Memory B cell (primary cell): Measurements from ENCODE around the gene SLC25A40.
A peak's percentile ranks its signal among the peaks of the same experiment; 100 is the strongest.
"Not testable (repeated sequence)": the region's sequence is repeated elsewhere in the genome, so short reads cannot be mapped to it uniquely, and the experiment has no call there.

Experiments
- ATAC-seq: fragments of 150-1000 bp; cut with Tn5 transposase; 2 replicates; pipeline ENCODE4 v1.10.0; 2021; ENCODE audit warnings: low read depth, mild to moderate bottlenecking, moderate library complexity
- DNase-seq, 2 donors: peaks; one replicate each; pipeline ENCODE4 v3.0.0; 2022; ENCODE audit warnings: low spot score in 2 of 2
- H3K27ac Mint-ChIP-seq: one replicate; pipeline ENCODE4 v1.8.0; 2022; ENCODE audit warnings: mild to moderate bottlenecking, moderate library complexity, mixed read lengths
- H3K27me3 Mint-ChIP-seq: one replicate; pipeline ENCODE4 v1.8.0; 2022; ENCODE audit warnings: mixed read lengths
- H3K36me3 Mint-ChIP-seq: one replicate; pipeline ENCODE4 v1.8.0; 2022; ENCODE audit warnings: mild to moderate bottlenecking, mixed read lengths
- H3K4me1 Mint-ChIP-seq: one replicate; pipeline ENCODE4 v1.8.0; 2022; ENCODE audit warnings: mixed read lengths
- H3K4me3 Mint-ChIP-seq: one replicate; pipeline ENCODE4 v1.8.0; 2022; ENCODE audit warnings: mild to moderate bottlenecking, moderate library complexity, mixed read lengths
- H3K9me3 Mint-ChIP-seq: one replicate; pipeline ENCODE4 v1.8.0; 2022; ENCODE audit warnings: mixed read lengths

The SLC25A40 gene

GRCh38 chr7:87850836-87851593, 25.1 kb downstream of the SLC25A40 start:
- DNase-seq (no peak), ATAC-seq (no peak)
- Mint-ChIP-seq H3K27me3 (no peaks in the 10 kb centered on the region), H3K4me3 (no peak overlapping the region), H3K9me3 (no peaks in the 10 kb centered on the region), H3K36me3 (peaks cover 22% of the 10 kb centered on the region), H3K27ac (no peak overlapping the region), H3K4me1 (peaks cover 9% of the 10 kb centered on the region)

- Mint-ChIP-seq H3K4me1 (no peaks in the 10 kb centered on the region), H3K27me3 (no peaks in the 10 kb centered on the region), H3K27ac (no peak overlapping the region), H3K4me3 (no peak overlapping the region), H3K36me3 (peaks cover 20% of the 10 kb centered on the region), H3K9me3 (no peaks in the 10 kb centered on the region)
- ATAC-seq (no peak), DNase-seq (no peak)
Observed at GRCh38 chr7:87837597-87837996, 38.6 kb downstream of the SLC25A40 start.

GRCh38 chr7:87833130-87833529, 43.0 kb downstream of the SLC25A40 start:
- Mint-ChIP-seq H3K4me1 (no peaks in the 10 kb centered on the region), H3K36me3 (peaks cover 14% of the 10 kb centered on the region), H3K27ac (no peak overlapping the region), H3K27me3 (no peaks in the 10 kb centered on the region), H3K4me3 (no peak overlapping the region), H3K9me3 (peaks cover 2% of the 10 kb centered on the region)
- no peak for DNase-seq
- no peak for ATAC-seq

GRCh38 chr7:87831097-87831496, 45.1 kb downstream of the SLC25A40 start:
- no peak for ATAC-seq
- no peak for DNase-seq
- H3K9me3 Mint-ChIP-seq, result peaks cover 5% of the 10 kb centered on the region
- H3K4me1 Mint-ChIP-seq, result no peaks in the 10 kb centered on the region
- H3K27ac Mint-ChIP-seq, result no peak overlapping the region
- H3K36me3 Mint-ChIP-seq, result peaks cover 14% of the 10 kb centered on the region
- H3K4me3 Mint-ChIP-seq, result no peak overlapping the region
- no peaks in the 10 kb centered on the region for H3K27me3 Mint-ChIP-seq

DNA sequence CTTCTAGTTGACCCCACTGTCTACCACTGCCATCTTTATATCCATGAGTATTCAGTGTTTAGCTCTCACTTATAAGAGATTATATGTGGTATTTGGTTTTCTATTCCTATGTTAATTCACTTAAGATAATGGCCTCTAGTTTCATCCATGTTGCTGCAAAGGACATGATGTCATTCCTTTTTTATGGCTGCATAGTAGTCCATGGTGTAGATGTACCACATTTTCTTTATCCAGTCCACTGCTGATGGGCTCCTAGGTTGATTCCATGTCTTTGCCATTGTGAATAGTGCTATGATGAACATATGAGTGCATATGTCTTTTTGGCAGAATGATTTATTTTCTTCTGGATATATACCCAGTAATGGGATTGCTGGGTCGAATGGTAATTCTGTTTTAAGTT, 47.8 kb downstream of the SLC25A40 start:
- H3K27me3 Mint-ChIP-seq, H3K36me3 Mint-ChIP-seq, H3K4me3 Mint-ChIP-seq, ATAC-seq, DNase-seq, H3K4me1 Mint-ChIP-seq, H3K27ac Mint-ChIP-seq: not testable (repeated sequence)
- peaks cover 14% of the 10 kb centered on the region for H3K9me3 Mint-ChIP-seq

DNA sequence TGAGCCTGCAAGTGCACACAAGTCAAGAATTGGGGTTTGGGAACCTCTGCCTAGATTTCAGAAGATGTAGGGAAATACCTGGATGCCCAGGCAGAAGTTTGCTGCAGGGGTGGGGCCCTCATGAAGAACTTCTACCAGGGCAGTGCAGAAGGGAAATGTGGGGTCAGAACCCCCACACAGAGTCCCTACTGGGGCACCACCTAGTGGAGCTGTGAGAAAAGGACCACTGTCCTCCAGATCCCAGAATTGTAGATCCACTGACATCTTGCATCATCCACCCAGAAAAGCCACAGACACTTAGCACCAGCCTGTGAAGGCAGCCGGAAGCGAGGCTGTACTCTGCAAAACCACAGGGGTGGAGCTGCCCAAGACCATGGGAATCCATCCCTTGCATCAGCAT, 50.8 kb downstream of the SLC25A40 start:
- H3K36me3 Mint-ChIP-seq, ATAC-seq, H3K27ac Mint-ChIP-seq, H3K27me3 Mint-ChIP-seq, H3K4me3 Mint-ChIP-seq, H3K4me1 Mint-ChIP-seq, DNase-seq: not testable (repeated sequence)
- peaks cover 14% of the 10 kb centered on the region for H3K9me3 Mint-ChIP-seq

- ATAC-seq, DNase-seq, H3K36me3 Mint-ChIP-seq, H3K4me1 Mint-ChIP-seq, H3K27me3 Mint-ChIP-seq, H3K4me3 Mint-ChIP-seq, H3K27ac Mint-ChIP-seq: not testable (repeated sequence)
- peaks cover 13% of the 10 kb centered on the region for H3K9me3 Mint-ChIP-seq
Observed at GRCh38 chr7:87822056-87822455, 54.1 kb downstream of the SLC25A40 start.

- peaks cover 3% of the 10 kb centered on the region for H3K4me1 Mint-ChIP-seq
- no peak overlapping the region for H3K4me3 Mint-ChIP-seq
- H3K27me3 Mint-ChIP-seq, result no peaks in the 10 kb centered on the region
- H3K36me3 Mint-ChIP-seq, result no peaks in the 10 kb centered on the region
- no peaks in the 10 kb centered on the region for H3K9me3 Mint-ChIP-seq
- ATAC-seq (no peak), DNase-seq (no peak)
- no peak overlapping the region for H3K27ac Mint-ChIP-seq
Observed at GRCh38 chr7:87818336-87818735, 57.8 kb downstream of the SLC25A40 start.

- H3K27ac Mint-ChIP-seq, result no peak overlapping the region
- H3K27me3 Mint-ChIP-seq, result peaks cover 1% of the 10 kb centered on the region
- no peak overlapping the region for H3K4me3 Mint-ChIP-seq
- H3K9me3 Mint-ChIP-seq, result no peaks in the 10 kb centered on the region
- H3K36me3 Mint-ChIP-seq, result no peaks in the 10 kb centered on the region
- DNase-seq (no peak), ATAC-seq (peak; percentile 56)
- H3K4me1 Mint-ChIP-seq, result peaks cover 3% of the 10 kb centered on the region
Observed at GRCh38 chr7:87816389-87816788, 59.8 kb downstream of the SLC25A40 start.

GRCh38 chr7:87810726-87811125, 65.4 kb downstream of the SLC25A40 start:
- Mint-ChIP-seq H3K4me1 (no peaks in the 10 kb centered on the region), H3K27me3 (peaks cover 1% of the 10 kb centered on the region), H3K9me3 (no peaks in the 10 kb centered on the region), H3K27ac (no peak overlapping the region), H3K4me3 (no peak overlapping the region), H3K36me3 (no peaks in the 10 kb centered on the region)
- DNase-seq (no peak), ATAC-seq (no peak)

GRCh38 chr7:87810130-87810529, 66.0 kb downstream of the SLC25A40 start:
- Mint-ChIP-seq H3K27me3 (peaks cover 1% of the 10 kb centered on the region), H3K4me3 (no peak overlapping the region), H3K4me1 (no peaks in the 10 kb centered on the region), H3K9me3 (no peaks in the 10 kb centered on the region), H3K36me3 (no peaks in the 10 kb centered on the region), H3K27ac (no peak overlapping the region)
- DNase-seq (no peak), ATAC-seq (no peak)

GRCh38 chr7:87806150-87806549, 70.0 kb downstream of the SLC25A40 start:
- Mint-ChIP-seq H3K9me3 (no peaks in the 10 kb centered on the region), H3K27me3 (no peaks in the 10 kb centered on the region), H3K4me1 (no peaks in the 10 kb centered on the region), H3K36me3 (no peaks in the 10 kb centered on the region), H3K27ac (no peak overlapping the region), H3K4me3 (no peak overlapping the region)
- ATAC-seq, result no peak
- DNase-seq, result no peak

- Mint-ChIP-seq H3K27ac (no peak overlapping the region), H3K36me3 (no peaks in the 10 kb centered on the region), H3K27me3 (peaks cover 1% of the 10 kb centered on the region), H3K4me3 (no peak overlapping the region), H3K9me3 (no peaks in the 10 kb centered on the region), H3K4me1 (peaks cover 2% of the 10 kb centered on the region)
- peak in 1 of 2 donors; percentile 18 for DNase-seq
- ATAC-seq, result peak; percentile 71
Observed at GRCh38 chr7:87797798-87798403, 78.3 kb downstream of the SLC25A40 start.

DNA sequence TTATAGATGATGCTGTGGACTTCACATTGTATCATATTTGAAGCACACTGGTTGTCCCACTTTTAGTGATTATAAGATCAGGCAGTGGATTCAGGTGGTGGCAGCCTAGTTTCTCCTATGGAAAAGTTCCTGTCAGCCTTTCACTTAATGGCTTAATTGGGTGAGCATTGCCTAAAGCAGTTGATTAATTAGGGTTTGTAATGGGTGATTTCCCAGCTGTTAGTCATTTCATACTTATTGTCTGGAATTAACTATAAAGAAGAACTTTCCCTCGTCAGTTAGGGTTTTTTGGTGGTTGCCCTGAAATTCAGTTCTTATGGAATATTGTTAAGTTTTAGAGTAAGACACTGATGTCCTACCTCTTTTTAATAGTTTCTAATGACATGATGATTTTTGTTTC, 78.8 kb downstream of the SLC25A40 start:
- Mint-ChIP-seq H3K27me3 (peaks cover 1% of the 10 kb centered on the region), H3K27ac (no peak overlapping the region), H3K4me1 (peaks cover 2% of the 10 kb centered on the region), H3K9me3 (no peaks in the 10 kb centered on the region), H3K4me3 (no peak overlapping the region), H3K36me3 (no peaks in the 10 kb centered on the region)
- DNase-seq (no peak), ATAC-seq (no peak)
